ENCODE data around the gene P4HA3. TPM values are rescaled to one million over a fixed set of nuclear protein-coding genes. Genes with fewer than 3 reads are reported as not detected.

The P4HA3 gene
- total RNA-seq, 1 experiment from 2014 or later: 0.52 TPM

GRCh38 chr11:74306435-74307175, 4.8 kb downstream of the P4HA3 start:
- ChIA-PET POLR2A (ENCODE audit: low non-redundant PET) (no interaction called here), CTCF (no interaction called here)
- no peaks in the 10 kb centered on the region for H3K9me3 ChIP-seq (ENCODE audit: low read depth, low read length, poor library complexity, severe bottlenecking)
- no peaks in the 10 kb centered on the region for H3K4me1 ChIP-seq (ENCODE audit: insufficient read depth, low read length, poor library complexity, severe bottlenecking)
- H3K27me3 ChIP-seq (replicated peaks; ENCODE audit: insufficient read depth, low read depth, low read length, poor library complexity): no peaks in the 10 kb centered on the region
- no peak overlapping the region for H3K4me3 ChIP-seq (ENCODE audit: low read depth, low read length, poor library complexity, severe bottlenecking)
- intact Hi-C loops (cut with micrococcal nuclease; ENCODE audit: unreplicated experiment): no loop called here
- H3K27ac ChIP-seq (ENCODE audit: low read depth, low read length, poor library complexity, severe bottlenecking): no peak overlapping the region
- no peak for DNase-seq (ENCODE audit: low spot score)
- H3K36me3 ChIP-seq (ENCODE audit: insufficient read depth, low read length, poor library complexity, severe bottlenecking): no peaks in the 10 kb centered on the region
- no TSS peak for BruUV-seq (replicated peaks)
- no peak for TF ChIP-seq CTCF (conservative IDR thresholded peaks at IDR 0.05; ENCODE audit: low read depth, low read length)
- no peak for TF ChIP-seq EZH2 (IDR thresholded peaks at IDR 0.05; ENCODE audit: borderline replicate concordance, low read depth, low read length, poor library complexity, severe bottlenecking)

- no peaks in the 10 kb centered on the region for H3K9me3 ChIP-seq (ENCODE audit: low read depth, low read length, poor library complexity, severe bottlenecking)
- no TSS peak for BruUV-seq (replicated peaks)
- no peak overlapping the region for H3K27ac ChIP-seq (ENCODE audit: low read depth, low read length, poor library complexity, severe bottlenecking)
- DNase-seq (ENCODE audit: low spot score): no peak
- CTCF ChIA-PET: no interaction called here
- H3K4me1 ChIP-seq (ENCODE audit: insufficient read depth, low read length, poor library complexity, severe bottlenecking): no peaks in the 10 kb centered on the region
- no peak for TF ChIP-seq CTCF (conservative IDR thresholded peaks at IDR 0.05; ENCODE audit: low read depth, low read length)
- TF ChIP-seq EZH2 (IDR thresholded peaks at IDR 0.05; ENCODE audit: borderline replicate concordance, low read depth, low read length, poor library complexity, severe bottlenecking): no peak
- H3K27me3 ChIP-seq (replicated peaks; ENCODE audit: insufficient read depth, low read depth, low read length, poor library complexity): no peaks in the 10 kb centered on the region
- H3K36me3 ChIP-seq (ENCODE audit: insufficient read depth, low read length, poor library complexity, severe bottlenecking): no peaks in the 10 kb centered on the region
- no peak overlapping the region for H3K4me3 ChIP-seq (ENCODE audit: low read depth, low read length, poor library complexity, severe bottlenecking)
- POLR2A ChIA-PET (ENCODE audit: low non-redundant PET): no interaction called here
- intact Hi-C loops (cut with micrococcal nuclease; ENCODE audit: unreplicated experiment): no loop called here
Observed at GRCh38 chr11:74299015-74299414, 12.4 kb downstream of the P4HA3 start.

GRCh38 chr11:74297484-74297883, 14.0 kb downstream of the P4HA3 start:
- Histone ChIP-seq H3K4me1 (ENCODE audit: insufficient read depth, low read length, poor library complexity, severe bottlenecking) (no peaks in the 10 kb centered on the region), H3K27me3 (replicated peaks; ENCODE audit: insufficient read depth, low read depth, low read length, poor library complexity) (no peaks in the 10 kb centered on the region), H3K36me3 (ENCODE audit: insufficient read depth, low read length, poor library complexity, severe bottlenecking) (no peaks in the 10 kb centered on the region), H3K9me3 (ENCODE audit: low read depth, low read length, poor library complexity, severe bottlenecking) (no peaks in the 10 kb centered on the region), H3K27ac (ENCODE audit: low read depth, low read length, poor library complexity, severe bottlenecking) (no peak overlapping the region), H3K4me3 (ENCODE audit: low read depth, low read length, poor library complexity, severe bottlenecking) (no peak overlapping the region)
- no peak for DNase-seq (ENCODE audit: low spot score)
- POLR2A ChIA-PET (ENCODE audit: low non-redundant PET): no interaction called here
- no TSS peak for BruUV-seq (replicated peaks)
- CTCF ChIA-PET: interaction anchor here (0.5 to 0.7 kb wide), 2 partner anchors 8 to 23 kb away, joined by 3 to 4 read pairs; no protein-coding TSS in a partner anchor
- intact Hi-C loops (cut with micrococcal nuclease; ENCODE audit: unreplicated experiment): no loop called here
- no peak for TF ChIP-seq CTCF (conservative IDR thresholded peaks at IDR 0.05; ENCODE audit: low read depth, low read length)
- TF ChIP-seq EZH2 (IDR thresholded peaks at IDR 0.05; ENCODE audit: borderline replicate concordance, low read depth, low read length, poor library complexity, severe bottlenecking): no peak

All from A673 (cell line).